Brain microvascular endothelial cell (primary cell): ENCODE results near the gene HOXD9.

ENCODE experiments used
- DNase-seq: peaks from one replicate; pipeline ENCODE4 v3.0.0-alpha.2; 2020
- H3K27ac ChIP-seq: fragments of 250-450 bp; sonication (Bioruptor Pico); 2 replicates; pipeline ENCODE4 v1.5.1; 2020; ENCODE audit warnings: mild to moderate bottlenecking, moderate library complexity
- H3K27me3 ChIP-seq: fragments of 250-450 bp; sonication (Bioruptor Pico); replicated peaks from 2 replicates; pipeline ENCODE4 v1.5.1; 2020; ENCODE audit warnings: mild to moderate bottlenecking
- H3K36me3 ChIP-seq: fragments of 250-450 bp; sonication (Bioruptor Pico); replicated peaks from 2 replicates; pipeline ENCODE4 v1.5.1; 2020; ENCODE audit warnings: mild to moderate bottlenecking
- H3K4me3 ChIP-seq: 2 replicates; pipeline ENCODE4 v1.5.1; 2011; ENCODE audit warnings: low read depth, mild to moderate bottlenecking, control low read depth, low read length, moderate library complexity
- in situ Hi-C: cut with HindIII; loops from 2 replicates; pipeline ENCODE4 v1.10.0; 2017; ENCODE audit warnings: low sequenced_read_pairs, low pct_ligation_motif_present
- TF ChIP-seq, protein P1 (sequence below): IDR thresholded peaks from 2 replicates; pipeline ENCODE4 v1.5.1; 2011; ENCODE audit warnings: low read depth, mild to moderate bottlenecking, moderate library complexity, low read length, control low read depth, inconsistent platforms; ENCODE audit errors: missing control alignments

Gene HOXD9

DNA sequence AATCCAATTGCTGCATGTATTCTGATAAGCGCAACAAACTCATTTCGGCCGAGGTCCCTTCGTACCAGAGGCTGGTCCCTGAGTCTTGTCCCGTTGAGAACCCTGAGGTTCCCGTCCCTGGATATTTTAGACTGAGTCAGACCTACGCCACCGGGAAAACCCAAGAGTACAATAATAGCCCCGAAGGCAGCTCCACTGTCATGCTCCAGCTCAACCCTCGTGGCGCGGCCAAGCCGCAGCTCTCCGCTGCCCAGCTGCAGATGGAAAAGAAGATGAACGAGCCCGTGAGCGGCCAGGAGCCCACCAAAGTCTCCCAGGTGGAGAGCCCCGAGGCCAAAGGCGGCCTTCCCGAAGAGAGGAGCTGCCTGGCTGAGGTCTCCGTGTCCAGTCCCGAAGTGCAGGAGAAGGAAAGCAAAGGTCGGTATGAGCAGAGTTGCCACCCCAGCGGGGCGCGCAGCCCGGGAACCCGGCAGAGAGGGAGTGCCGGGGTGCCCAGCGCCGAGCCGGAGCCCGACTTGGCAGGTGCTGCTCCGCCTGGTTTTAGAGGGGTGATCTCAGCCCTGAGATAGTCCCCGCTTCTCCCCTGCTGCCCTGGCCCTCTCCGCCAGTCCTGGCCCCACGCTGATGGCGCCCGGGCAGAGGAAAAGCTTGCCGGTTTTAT, 5.2 kb upstream of the HOXD9 start:
- TF ChIP-seq, protein P1, sequence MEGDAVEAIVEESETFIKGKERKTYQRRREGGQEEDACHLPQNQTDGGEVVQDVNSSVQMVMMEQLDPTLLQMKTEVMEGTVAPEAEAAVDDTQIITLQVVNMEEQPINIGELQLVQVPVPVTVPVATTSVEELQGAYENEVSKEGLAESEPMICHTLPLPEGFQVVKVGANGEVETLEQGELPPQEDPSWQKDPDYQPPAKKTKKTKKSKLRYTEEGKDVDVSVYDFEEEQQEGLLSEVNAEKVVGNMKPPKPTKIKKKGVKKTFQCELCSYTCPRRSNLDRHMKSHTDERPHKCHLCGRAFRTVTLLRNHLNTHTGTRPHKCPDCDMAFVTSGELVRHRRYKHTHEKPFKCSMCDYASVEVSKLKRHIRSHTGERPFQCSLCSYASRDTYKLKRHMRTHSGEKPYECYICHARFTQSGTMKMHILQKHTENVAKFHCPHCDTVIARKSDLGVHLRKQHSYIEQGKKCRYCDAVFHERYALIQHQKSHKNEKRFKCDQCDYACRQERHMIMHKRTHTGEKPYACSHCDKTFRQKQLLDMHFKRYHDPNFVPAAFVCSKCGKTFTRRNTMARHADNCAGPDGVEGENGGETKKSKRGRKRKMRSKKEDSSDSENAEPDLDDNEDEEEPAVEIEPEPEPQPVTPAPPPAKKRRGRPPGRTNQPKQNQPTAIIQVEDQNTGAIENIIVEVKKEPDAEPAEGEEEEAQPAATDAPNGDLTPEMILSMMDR = no peak
- no peak for DNase-seq
- Histone ChIP-seq H3K36me3 (no peaks in the 10 kb centered on the region), H3K4me3 (no peak overlapping the region), H3K27ac (no peak overlapping the region), H3K27me3 (peaks cover 97% of the 10 kb centered on the region)
- in situ Hi-C loops = no loop called here

- Histone ChIP-seq H3K36me3 (no peaks in the 10 kb centered on the region), H3K4me3 (no peak overlapping the region), H3K27me3 (peaks cover 97% of the 10 kb centered on the region), H3K27ac (no peak overlapping the region)
- TF ChIP-seq, protein P1 = no peak
- no peak for DNase-seq
- in situ Hi-C loops = no loop called here
Measured at GRCh38 chr2:176117823-176118371, 4.6 kb upstream of the HOXD9 start.

DNA sequence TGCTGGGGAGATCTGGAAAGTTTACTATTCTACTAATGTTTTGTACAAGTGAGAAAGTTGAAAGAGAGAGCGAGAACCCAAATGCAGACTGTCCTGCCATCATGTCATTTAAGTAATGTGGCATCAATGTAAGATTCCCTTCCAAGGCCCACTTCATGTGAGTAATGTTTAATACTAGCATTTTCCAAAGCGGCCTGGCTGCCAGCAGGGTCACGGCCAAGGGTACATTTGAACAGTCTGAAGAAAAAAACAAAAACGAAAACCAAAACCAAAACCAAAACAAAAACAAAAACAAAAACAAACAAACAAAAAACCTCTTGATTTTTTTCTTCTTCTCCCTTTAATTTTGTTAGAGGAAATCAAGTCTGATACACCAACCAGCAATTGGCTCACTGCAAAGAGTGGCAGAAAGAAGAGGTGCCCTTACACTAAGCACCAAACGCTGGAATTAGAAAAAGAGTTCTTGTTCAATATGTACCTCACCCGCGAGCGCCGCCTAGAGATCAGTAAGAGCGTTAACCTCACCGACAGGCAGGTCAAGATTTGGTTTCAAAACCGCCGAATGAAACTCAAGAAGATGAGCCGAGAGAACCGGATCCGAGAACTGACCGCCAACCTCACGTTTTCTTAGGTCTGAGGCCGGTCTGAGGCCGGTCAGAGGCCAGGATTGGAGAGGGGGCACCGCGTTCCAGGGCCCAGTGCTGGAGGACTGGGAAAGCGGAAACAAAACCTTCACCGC, 3.7 kb upstream of the HOXD9 start:
- Histone ChIP-seq H3K27me3 (peaks cover 97% of the 10 kb centered on the region), H3K36me3 (no peaks in the 10 kb centered on the region), H3K27ac (no peak overlapping the region), H3K4me3 (no peak overlapping the region)
- TF ChIP-seq, protein P1 = peak; percentile 41
- in situ Hi-C loops = no loop called here
- DNase-seq = no peak

DNA sequence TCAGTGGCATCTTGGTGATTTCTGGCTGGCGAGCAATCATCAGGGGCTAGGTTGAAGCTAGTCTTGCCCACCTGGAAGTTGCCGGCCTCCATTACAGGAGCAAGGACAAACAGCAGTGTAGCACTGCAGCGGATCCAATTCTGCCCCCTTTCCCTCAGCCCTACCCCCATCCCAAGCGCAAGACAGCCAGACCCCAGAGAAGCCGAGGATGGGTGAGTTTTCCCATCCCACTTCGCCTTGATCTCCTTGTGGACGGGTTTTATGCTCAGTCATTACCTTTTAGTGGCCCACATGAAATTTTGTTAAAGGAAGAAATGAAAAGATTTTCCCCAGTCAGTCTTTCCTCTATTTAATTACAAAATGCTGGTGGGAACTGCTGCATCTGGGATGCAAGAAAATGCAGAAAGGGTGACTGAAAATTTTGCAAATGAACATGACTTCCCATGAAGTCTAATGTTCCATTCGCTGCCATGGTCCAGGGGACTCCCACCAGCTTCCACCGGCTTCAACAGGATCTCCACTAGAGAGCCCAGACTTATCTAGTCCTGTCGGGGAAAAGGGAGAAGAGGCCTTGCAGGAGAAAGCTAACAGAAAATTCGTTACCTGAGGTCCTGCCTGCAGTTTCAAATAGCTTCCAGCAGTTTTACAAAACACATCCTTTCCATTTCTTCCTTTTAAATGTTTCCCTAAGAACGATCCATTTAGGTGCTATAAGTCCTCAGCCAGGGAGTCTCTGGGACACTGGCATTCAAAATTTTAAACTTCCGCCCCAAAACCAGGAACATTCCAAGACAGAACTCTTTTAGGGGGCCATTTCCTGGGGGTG, 1.9 kb upstream of the HOXD9 start:
- DNase-seq = no peak
- Histone ChIP-seq H3K27me3 (peaks cover 98% of the 10 kb centered on the region), H3K4me3 (no peak overlapping the region), H3K27ac (no peak overlapping the region), H3K36me3 (no peaks in the 10 kb centered on the region)
- in situ Hi-C loops = no loop called here
- TF ChIP-seq, protein P1 = no peak

- Histone ChIP-seq H3K27me3 (peaks cover 98% of the 10 kb centered on the region), H3K4me3 (no peak overlapping the region)
- TF ChIP-seq, protein P1 = no peak
Measured at GRCh38 chr2:176121190-176122051, 1.1 kb upstream of the HOXD9 start.

More at GRCh38 chr2:176121190-176122051, 1.1 kb upstream of the HOXD9 start:
- H3K36me3 ChIP-seq = no peaks in the 10 kb centered on the region
- in situ Hi-C loops = no loop called here
- no peak for DNase-seq
- H3K27ac ChIP-seq = no peak overlapping the region
